Activated naive CD4-positive, alpha-beta T cell treated with anti-CD3 and anti-CD28 coated beads, Interleukin-2, amount 50 U/mL, for 72 hours (primary cell): Measurements from ENCODE around the gene NOTCH2NLA. TPM values are rescaled to one million over a fixed set of nuclear protein-coding genes. Genes with fewer than 3 reads are reported as not detected.
A peak's percentile ranks its signal among the peaks of the same experiment; 100 is the strongest.
"Not testable (repeated sequence)": the region's sequence is repeated elsewhere in the genome, so short reads cannot be mapped to it uniquely, and the experiment has no call there.

Experiments used
- ATAC-seq, 2 donors: fragments of 150-1000 bp; cut with Tn5 transposase; 2 replicates each; pipeline ENCODE4 v1.10.0; 2021; ENCODE audit warnings: mild to moderate bottlenecking in 2 of 2, moderate library complexity in 2 of 2
- DNase-seq, 2 donors: peaks; one replicate each; pipeline ENCODE4 v3.0.0; 2021 to 2022; ENCODE audit warnings: low spot score in 2 of 2
- H3K27ac Mint-ChIP-seq, 2 donors: one replicate each; pipeline ENCODE4 v1.8.0; 2022; ENCODE audit warnings: mild to moderate bottlenecking in 2 of 2, mixed read lengths in 2 of 2
- H3K36me3 Mint-ChIP-seq, 2 donors: one replicate each; pipeline ENCODE4 v1.8.0; 2022; ENCODE audit warnings: mixed read lengths in 2 of 2
- H3K9me3 Mint-ChIP-seq, 2 donors: one replicate each; pipeline ENCODE4 v1.8.0; 2022; ENCODE audit warnings: mixed read lengths in 2 of 2
- total RNA-seq, 2 donors: library from RNA; stranded (reverse); gene quantifications; one replicate each; pipeline ENCODE4 v1.2.3, GENCODE V29; 2022

The NOTCH2NLA gene
- total RNA-seq, 2 donors from 2014 or later: 33.9 to 37.6 TPM

GRCh38 chr1:146236626-146237025, 7.8 kb upstream of the NOTCH2NLA start:
- H3K36me3 Mint-ChIP-seq, ATAC-seq, H3K9me3 Mint-ChIP-seq, DNase-seq, H3K27ac Mint-ChIP-seq: not testable (repeated sequence)

- H3K27ac Mint-ChIP-seq, H3K36me3 Mint-ChIP-seq, DNase-seq, ATAC-seq, H3K9me3 Mint-ChIP-seq: not testable (repeated sequence)
Observed at GRCh38 chr1:146236026-146236601, 7.3 kb upstream of the NOTCH2NLA start.

GRCh38 chr1:146228144-146228682, 608 bp downstream of the NOTCH2NLA start:
- peak; percentile 29 to 60 for DNase-seq

GRCh38 chr1:146174531-146174930, 54.3 kb downstream of the NOTCH2NLA start:
- H3K27ac Mint-ChIP-seq, H3K9me3 Mint-ChIP-seq, ATAC-seq, H3K36me3 Mint-ChIP-seq, DNase-seq: not testable (repeated sequence)

More at GRCh38 chr1:146228144-146228682, 608 bp downstream of the NOTCH2NLA start:
- not testable (repeated sequence) for H3K27ac Mint-ChIP-seq, H3K36me3 Mint-ChIP-seq, H3K9me3 Mint-ChIP-seq
- ATAC-seq: peak; percentile 49 to 63

- not testable (repeated sequence) for ATAC-seq, H3K36me3 Mint-ChIP-seq, H3K27ac Mint-ChIP-seq, H3K9me3 Mint-ChIP-seq, DNase-seq
Observed at GRCh38 chr1:146167740-146168139, 61.1 kb downstream of the NOTCH2NLA start.

GRCh38 chr1:146167273-146167672, 61.5 kb downstream of the NOTCH2NLA start:
- H3K9me3 Mint-ChIP-seq, H3K27ac Mint-ChIP-seq, H3K36me3 Mint-ChIP-seq, ATAC-seq, DNase-seq: not testable (repeated sequence)

GRCh38 chr1:146144465-146144864, 84.4 kb downstream of the NOTCH2NLA start, which contains the start of gene NBPF10:
Gene NBPF10, minus strand, starts transcription at chr1:146144804. Its CDS starts 35 bp downstream, at chr1:146144769.
- H3K9me3 Mint-ChIP-seq, H3K36me3 Mint-ChIP-seq, ATAC-seq, DNase-seq, H3K27ac Mint-ChIP-seq: not testable (repeated sequence)

Other genes with a start within 250 kb of the NOTCH2NLA start
- gene TXNIP, start 232.4 kb downstream of the NOTCH2NLA start, total RNA-seq: 100 to 1,000 TPM in 1 of 2 donors, 10 to 100 TPM in 1; 67.9 to 120 TPM
- not detected for gene HJV, start 207.3 kb downstream of the NOTCH2NLA start, total RNA-seq
- gene NBPF10, start 84.2 kb downstream of the NOTCH2NLA start, total RNA-seq: 1 to 10 TPM; 2.1 to 3.1 TPM